ENCODE measurements around the gene PPP1R1B. TPM values are rescaled to one million over a fixed set of nuclear protein-coding genes. Genes with fewer than 3 reads are reported as not detected.

Gene PPP1R1B
- total and polyA plus RNA-seq, 2 of the 4 experiments (the other 2 are of a cell fraction): not detected

DNA sequence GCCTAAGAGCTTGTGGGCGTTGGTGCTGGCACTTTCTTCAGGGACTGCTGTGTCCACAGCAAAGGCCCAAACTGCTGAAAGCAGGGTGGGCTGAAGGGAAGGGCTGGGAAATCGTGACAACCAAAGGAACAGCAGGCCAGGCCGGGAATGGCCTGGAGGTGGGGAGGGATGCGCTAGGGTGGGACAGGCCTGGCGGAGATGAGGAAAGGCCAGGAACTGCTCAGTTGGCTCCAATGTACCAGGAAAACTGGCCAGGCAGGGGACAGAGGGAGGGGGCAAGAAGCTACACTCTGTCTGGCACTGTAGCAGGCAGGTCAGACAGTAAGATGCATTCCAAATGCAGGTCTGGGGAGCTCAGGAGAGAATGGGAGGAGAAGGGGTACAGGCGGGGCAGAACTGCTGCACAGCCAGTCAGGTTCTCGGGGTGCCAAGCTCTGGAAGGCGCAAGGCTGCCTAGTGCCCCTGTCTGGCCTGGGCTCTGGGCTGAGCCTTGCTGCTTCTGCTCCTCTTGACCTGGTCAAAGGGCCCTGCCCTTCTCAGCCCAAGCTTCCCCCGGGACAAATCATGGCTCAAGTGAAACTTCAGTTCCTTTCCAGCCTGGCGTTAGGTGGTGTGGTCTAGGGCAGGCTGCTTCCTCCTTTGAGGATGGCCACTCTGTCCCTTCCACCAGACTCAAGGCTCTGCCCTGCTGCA is 48.8 kb downstream of the PPP1R1B start:
- peaks cover 4% of the 10 kb centered on the region; the same call in 1 of the 2 replicates for H3K36me3 ChIP-seq (ENCODE audit: control insufficient read depth, insufficient read depth, low read length)
- H2BK20ac ChIP-seq (ENCODE audit: low read depth, low read length): no peak overlapping the region
- no peak overlapping the region for H2AK5ac ChIP-seq (ENCODE audit: low read depth, low read length)
- no peak overlapping the region for H3K9ac ChIP-seq (ENCODE audit: low read depth, low read length)
- H4K91ac ChIP-seq (ENCODE audit: insufficient read depth, low read depth, low read length): no peak overlapping the region
- no peaks in the 10 kb centered on the region for H3K9me3 ChIP-seq (ENCODE audit: control insufficient read depth, insufficient read depth, low read length)
- no peak overlapping the region for H3K4ac ChIP-seq (ENCODE audit: low read depth, low read length)
- DNase-seq: no peak
- ATAC-seq (ENCODE audit: low read depth): no peak
- CTCF ChIA-PET: interaction anchor here (0.8 kb wide), 1 partner anchor 12 kb away, joined by 3 read pairs; the partner anchor contains the start of gene PGAP3
- intact Hi-C loops (cut with micrococcal nuclease) (no loop called here), dilution Hi-C loops (cut with HindIII; ENCODE audit: low sequenced_read_pairs, unreplicated experiment) (no loop called here), in situ Hi-C loops (cut with MboI; ENCODE audit: low sequenced_read_pairs) (no loop called here)
- H4K8ac ChIP-seq (ENCODE audit: low read depth in 2 of 2, low read length in 2 of 2): no peak overlapping the region
- POLR2A ChIA-PET (ENCODE audit: unreplicated experiment): no interaction called here
- H3K14ac ChIP-seq (replicated peaks; ENCODE audit: low read depth, low read length): no peak overlapping the region
- 71% methylated on average over 5 of the region's 10 CpGs; no CpG with 5 or more reads in 1 of the 2 experiments for WGBS, 2 experiments (ENCODE audit: extremely low coverage in 2 of 2, insufficient read length in 1 of 2)
- no peak overlapping the region for H3K56ac ChIP-seq (ENCODE audit: extremely low read depth, insufficient read depth, low read length)
- TF ChIP-seq MAZ (IDR thresholded peaks at IDR 0.05; ENCODE audit: borderline replicate concordance, low read depth, low read length): no peak
- TF ChIP-seq NFE2L2 (IDR thresholded peaks at IDR 0.05; ENCODE audit: low read depth, low read length): no peak
- TF ChIP-seq BHLHE40 (IDR thresholded peaks at IDR 0.05; ENCODE audit: low read depth, low read length): no peak
- TF ChIP-seq SMC3 (IDR thresholded peaks at IDR 0.05; ENCODE audit: low read depth, low read length): no peak
- no peak for TF ChIP-seq FOS (IDR thresholded peaks at IDR 0.05; ENCODE audit: low read depth, low read length)
- TF ChIP-seq MAFK (IDR thresholded peaks at IDR 0.05; ENCODE audit: low read depth, low read length): no peak
- no peak for TF ChIP-seq CTCF (conservative IDR thresholded peaks at IDR 0.05; ENCODE audit: low read depth, low read length)
- TF ChIP-seq RFX5 (IDR thresholded peaks at IDR 0.05; ENCODE audit: low read depth, low read length): no peak
- TF ChIP-seq ELK1 (IDR thresholded peaks at IDR 0.05; ENCODE audit: borderline replicate concordance, low read depth, low read length): no peak
- no peak for TF ChIP-seq RAD21 (IDR thresholded peaks at IDR 0.05; ENCODE audit: low read length)
- no peak for TF ChIP-seq CEBPB (IDR thresholded peaks at IDR 0.05; ENCODE audit: low read depth, low read length)
- H3K23ac ChIP-seq (ENCODE audit: low read depth, low read length): no peak overlapping the region
- H2BK120ac ChIP-seq (ENCODE audit: low read depth, low read length): no peak overlapping the region
- no peak overlapping the region for H2AFZ ChIP-seq (replicated peaks; ENCODE audit: low read length, poor library complexity)
- H3K79me1 ChIP-seq (ENCODE audit: low read depth in 1 of 2, low read length in 2 of 2): no peaks in the 10 kb centered on the region
- H2AK9ac ChIP-seq (replicated peaks; ENCODE audit: low read depth, low read length, poor library complexity): no peak overlapping the region
- no peak overlapping the region for H4K5ac ChIP-seq (ENCODE audit: low read depth, low read length)
- BruUV-seq (replicated peaks): no TSS peak
- H2BK15ac ChIP-seq (ENCODE audit: low read depth, low read length): no peak overlapping the region
- H3K4me1 ChIP-seq (ENCODE audit: control insufficient read depth, insufficient read depth, low read length): peaks cover 7% of the 10 kb centered on the region
- no peaks in the 10 kb centered on the region for H4K20me1 ChIP-seq (ENCODE audit: insufficient read depth, low read length)
- peaks cover 16% of the 10 kb centered on the region for H3K27me3 ChIP-seq (ENCODE audit: control insufficient read depth, insufficient read depth, low read length)
- H3K4me3 ChIP-seq (ENCODE audit: insufficient read depth, low read depth, low read length): no peak overlapping the region
- no peak overlapping the region for H3K27ac ChIP-seq (ENCODE audit: insufficient read depth, low read length)
- no peak overlapping the region for H3K4me2 ChIP-seq (ENCODE audit: low read depth, low read length)
- H3K18ac ChIP-seq (ENCODE audit: low read depth, low read length): no peak overlapping the region
- H3K9me1 ChIP-seq (ENCODE audit: insufficient read depth, low read length): peaks cover 7% of the 10 kb centered on the region; the same call in 1 of the 2 replicates
- no peak overlapping the region for H2BK5ac ChIP-seq (ENCODE audit: low read depth, low read length, poor library complexity, severe bottlenecking)
